Left lung (tissue), 10 donors: ENCODE results near the gene PMEPA1. TPM values are rescaled to one million over a fixed set of nuclear protein-coding genes. Genes with fewer than 3 reads are reported as not detected.

ENCODE experiments used
- ATAC-seq: fragments of 200-7000 bp; cut with Tn5 transposase; one replicate; pipeline ENCODE4 v1.9.1; 2020; ENCODE audit warnings: moderate library complexity
- DNase-seq, 4 donors: peaks; one replicate each; pipeline ENCODE4 v3.0.0-alpha.2; 2013 to 2020
- H3K27ac ChIP-seq, 2 donors: fragments of 200-600 bp; sonication (generic) in 1 of 2; one replicate each; pipeline versions ENCODE4 v1.5.0 to v1.8.0; 2020 to 2021
- H3K27me3 ChIP-seq, 2 donors: fragments of 200-600 bp; sonication (generic) in 1 of 2; one replicate each; pipeline versions ENCODE4 v1.5.0 to v1.8.0; 2020 to 2021
- H3K36me3 ChIP-seq, 2 donors: fragments of 200-600 bp; sonication (generic) in 1 of 2; one replicate each; pipeline versions ENCODE4 v1.5.0 to v1.8.0; 2020 to 2021
- H3K4me1 ChIP-seq, 2 donors: fragments of 200-600 bp; one replicate each; pipeline ENCODE4 v1.8.0; 2021
- H3K4me3 ChIP-seq, 2 donors: fragments of 200-600 bp; sonication (generic) in 1 of 2; one replicate each; pipeline versions ENCODE4 v1.5.0 to v1.8.0; 2020 to 2021; ENCODE audit warnings: mild to moderate bottlenecking in 1 of 2
- H3K9me3 ChIP-seq, 2 donors: fragments of 200-600 bp; sonication (generic) in 1 of 2; one replicate each; pipeline versions ENCODE4 v1.5.0 to v1.8.0; 2020 to 2021
- CTCF ChIP-seq, 2 donors: fragments of 200-600 bp; sonication (generic) in 1 of 2; IDR thresholded peaks; one replicate each; pipeline versions ENCODE4 v1.5.0 to v1.8.0; 2021; ENCODE audit warnings: antibody characterized with exemption in 2 of 2
- intact Hi-C, 2 donors: fragments of 100-400 bp; cut with DNase I; formaldehyde crosslinking; loops; one replicate each; pipeline versions ENCODE4 v1.11.2 to v1.14.2; 2022
- polyA plus RNA-seq, 6 donors: library from polyadenylated mRNA; unstranded; fragments of 120-200 nt; gene quantifications; one replicate each; pipeline ENCODE4 v1.2.1, GENCODE V29; 2013; ENCODE audit not compliant: insufficient read length in 6 of 6
- total RNA-seq, 2 donors: library from RNA; stranded (reverse); fragmentation: NEBNext Ultra II Directional; extraction: Animal tissue kit (Norgen Biotek cat#: 25700); gene quantifications; one replicate each; pipeline ENCODE4 v1.2.1, GENCODE V29; 2021
- donor health status: DM: no; HTN: yes; CAD: no.
- donor health status: DM: no; HTN: no; CAD: no.

PMEPA1 gene
- total and polyA plus RNA-seq, 8 donors, result 19.4 to 109 (median 26.2) TPM

DNA sequence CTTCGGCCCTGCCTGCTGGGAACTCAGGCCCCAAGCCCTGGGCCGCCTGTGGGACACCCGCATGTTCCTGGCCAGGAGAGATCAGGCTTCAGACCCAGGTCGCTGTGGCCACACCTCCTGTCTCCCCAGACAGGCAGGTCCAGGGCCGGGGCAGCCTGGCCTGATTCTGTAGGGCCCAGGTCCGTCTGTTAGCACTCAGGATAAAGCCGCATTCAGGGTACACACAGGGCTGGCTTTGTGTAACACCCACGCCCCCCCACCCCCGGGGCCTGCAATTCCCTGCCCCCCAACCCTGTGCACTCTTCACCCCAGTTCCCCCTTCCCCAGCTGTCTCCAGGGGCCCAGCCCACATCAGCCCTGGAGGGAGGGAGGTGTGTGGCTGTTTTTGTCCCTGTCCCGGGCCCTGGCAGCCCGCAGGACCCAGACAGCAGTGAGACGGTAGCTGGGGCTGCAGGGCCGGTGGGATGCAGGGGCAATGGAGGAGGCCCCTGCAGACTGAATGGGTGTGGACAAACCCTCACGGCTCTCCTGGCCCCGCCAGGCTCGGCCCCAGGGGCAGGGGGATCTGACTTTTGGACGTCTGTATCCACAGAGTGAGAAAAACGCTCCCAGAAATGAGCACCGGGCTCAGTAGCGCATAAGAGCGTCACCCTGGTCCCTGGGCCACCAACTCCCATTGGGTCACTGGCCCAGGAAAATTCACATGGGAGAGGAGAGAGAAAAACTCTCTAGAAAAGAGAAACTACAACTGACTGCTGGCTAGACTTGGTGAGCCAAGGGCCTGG, 47.2 kb downstream of the PMEPA1 start:
- H3K36me3 ChIP-seq, result peaks cover 0 to 20% of the 10 kb centered on the region in 2 donors
- no peaks in the 10 kb centered on the region for H3K9me3 ChIP-seq
- DNase-seq, result peak in 1 of 4 donors; percentile 26
- H3K27ac ChIP-seq, result no peak overlapping the region
- no peak for ATAC-seq
- peaks cover 0 to 3% of the 10 kb centered on the region in 2 donors for H3K4me1 ChIP-seq
- no peak overlapping the region for H3K4me3 ChIP-seq
- intact Hi-C loops, result no loop called here
- H3K27me3 ChIP-seq, result no peaks in the 10 kb centered on the region
- TF ChIP-seq CTCF (IDR thresholded peaks at IDR 0.05), result no peak

DNA sequence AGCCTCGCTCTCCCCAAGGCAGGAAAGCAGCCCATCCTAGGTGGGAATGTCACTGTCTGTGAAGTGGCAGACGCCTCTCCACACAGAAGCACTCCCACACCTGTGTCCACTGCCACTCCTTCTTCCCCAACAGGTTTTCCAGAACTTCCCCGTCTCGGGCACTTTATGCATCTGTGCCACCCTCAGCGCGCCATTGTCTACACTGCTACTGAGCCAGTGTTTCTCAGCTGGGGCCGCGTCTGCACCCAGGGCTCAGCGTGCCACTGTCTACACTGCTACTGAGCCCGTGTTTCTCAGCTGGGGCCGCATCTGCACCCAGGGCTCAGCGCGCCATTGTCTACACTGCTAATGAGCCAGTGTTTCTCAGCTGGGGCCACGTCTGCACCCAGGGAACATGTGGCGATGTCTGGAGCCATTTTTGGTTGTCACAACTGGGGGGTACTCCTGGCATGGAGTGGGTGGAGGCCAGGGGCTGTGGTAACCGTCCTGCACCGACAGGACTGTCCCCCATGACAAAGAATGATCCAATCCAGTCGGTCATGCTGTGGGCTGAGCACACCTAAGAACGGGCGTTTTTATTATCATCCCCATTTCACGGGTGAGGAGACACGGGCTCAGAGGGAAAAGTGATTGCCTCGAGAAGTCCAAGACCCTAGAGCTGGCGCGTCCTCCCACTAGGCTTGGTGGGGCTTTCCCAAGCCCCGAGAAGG, 47.9 kb downstream of the PMEPA1 start:
- Histone ChIP-seq H3K27me3 (no peaks in the 10 kb centered on the region), H3K4me3 (no peak overlapping the region), H3K4me1 (peaks cover 0 to 3% of the 10 kb centered on the region in 2 donors), H3K9me3 (no peaks in the 10 kb centered on the region), H3K27ac (no peak overlapping the region), H3K36me3 (peaks cover 0 to 25% of the 10 kb centered on the region in 2 donors)
- intact Hi-C loops, result no loop called here
- DNase-seq (peak in 1 of 4 donors; percentile 11), ATAC-seq (no peak)
- no peak for TF ChIP-seq CTCF (IDR thresholded peaks at IDR 0.05)

- no peak overlapping the region for H3K27ac ChIP-seq
- H3K27me3 ChIP-seq, result no peaks in the 10 kb centered on the region
- peaks cover 0 to 3% of the 10 kb centered on the region in 2 donors for H3K4me1 ChIP-seq
- TF ChIP-seq CTCF (IDR thresholded peaks at IDR 0.05), result no peak
- intact Hi-C loops, result no loop called here
- H3K36me3 ChIP-seq, result peaks cover 0 to 26% of the 10 kb centered on the region in 2 donors
- H3K4me3 ChIP-seq, result no peak overlapping the region
- no peak for ATAC-seq
- H3K9me3 ChIP-seq, result no peaks in the 10 kb centered on the region
- peak in 2 of 4 donors; percentile 29 to 74 for DNase-seq
Measured at GRCh38 chr20:57660922-57661745, 48.7 kb downstream of the PMEPA1 start.

DNA sequence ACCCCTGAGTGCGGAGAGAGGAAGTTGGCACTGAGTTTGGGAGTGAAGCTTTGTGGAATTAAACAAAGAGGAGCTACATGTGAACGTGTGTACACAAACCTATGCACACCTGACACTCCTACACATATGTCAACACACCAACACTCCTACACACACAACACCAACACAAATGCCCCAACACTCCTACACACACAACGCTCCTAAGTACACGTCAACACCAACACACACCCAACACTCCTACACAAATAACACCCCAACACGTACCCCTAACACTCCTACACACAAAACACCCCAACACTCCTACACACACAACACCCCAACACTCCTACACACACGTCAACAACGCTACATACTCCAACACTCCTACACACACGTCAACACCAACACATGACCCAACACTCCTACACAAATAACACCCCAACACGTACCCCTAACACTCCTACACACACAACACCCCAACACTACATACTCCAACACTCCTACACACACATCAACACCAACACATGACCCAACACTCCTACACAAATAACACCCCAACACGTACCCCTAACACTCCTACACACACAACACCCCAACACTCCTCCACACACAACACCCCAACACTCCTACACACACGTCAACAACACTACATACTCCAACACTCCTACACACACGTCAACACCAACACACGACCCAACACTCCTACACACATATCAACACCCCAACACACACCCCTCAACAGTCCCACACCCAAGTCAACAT, 49.5 kb downstream of the PMEPA1 start:
- no peaks in the 10 kb centered on the region for H3K9me3 ChIP-seq
- peaks cover 0 to 26% of the 10 kb centered on the region in 2 donors for H3K36me3 ChIP-seq
- H3K27me3 ChIP-seq, result no peaks in the 10 kb centered on the region
- intact Hi-C loops, result no loop called here
- H3K4me1 ChIP-seq, result peaks cover 0 to 3% of the 10 kb centered on the region in 2 donors
- H3K27ac ChIP-seq, result no peak overlapping the region
- no peak overlapping the region for H3K4me3 ChIP-seq
- ATAC-seq (no peak), DNase-seq (no peak)
- TF ChIP-seq CTCF (IDR thresholded peaks at IDR 0.05), result no peak
